AG09319 (cell line): ENCODE measurements around the gene ACSF3.
"Not testable (repeated sequence)": the region's sequence is repeated elsewhere in the genome, so short reads cannot be mapped to it uniquely, and the experiment has no call there.

Experiments used
- DNase-seq: peaks from one replicate; pipeline ENCODE4 v3.0.0-alpha.2; 2010; ENCODE audit warnings: low read depth; ENCODE audit errors: extremely low read depth
- CTCF ChIP-seq: IDR thresholded peaks from 2 replicates; pipeline ENCODE4 v1.5.1; 2011; ENCODE audit warnings: low read depth, mild to moderate bottlenecking, inconsistent platforms, low read length, moderate library complexity

Gene ACSF3

GRCh38 chr16:89187032-89187769, 93.5 kb downstream of the ACSF3 start:
- DNase-seq = no peak
- no peak for TF ChIP-seq CTCF

GRCh38 chr16:89187770-89188392, 94.2 kb downstream of the ACSF3 start:
- TF ChIP-seq CTCF = no peak
- no peak for DNase-seq

GRCh38 chr16:89188471-89189357, 95.1 kb downstream of the ACSF3 start:
- DNase-seq = not testable (repeated sequence)

GRCh38 chr16:89189358-89190025, 95.8 kb downstream of the ACSF3 start:
- no peak for TF ChIP-seq CTCF
- DNase-seq = no peak

GRCh38 chr16:89190150-89190958, 96.7 kb downstream of the ACSF3 start:
- no peak for TF ChIP-seq CTCF
- no peak for DNase-seq

GRCh38 chr16:89191033-89191900, 97.6 kb downstream of the ACSF3 start:
- no peak for TF ChIP-seq CTCF
- no peak for DNase-seq
